BLaER1 (cell line): ENCODE measurements around the gene SBNO2.

Source experiments
- H3K27ac ChIP-seq: shearing (Covaris generic); formaldehyde crosslinking; 2 replicates; pipeline ENCODE4 v1.8.1; 2022
- H3K27me3 ChIP-seq: shearing (Covaris generic); formaldehyde crosslinking; 2 replicates; pipeline ENCODE4 v1.8.1; 2022
- H3K36me3 ChIP-seq: shearing (Covaris generic); formaldehyde crosslinking; 2 replicates; pipeline ENCODE4 v1.8.1; 2022
- H3K4me1 ChIP-seq: shearing (Covaris generic); formaldehyde crosslinking; 2 replicates; pipeline ENCODE4 v1.8.1; 2022
- H3K4me2 ChIP-seq: shearing (Covaris generic); formaldehyde crosslinking; 2 replicates; pipeline ENCODE4 v1.8.1; 2022
- H3K4me3 ChIP-seq: shearing (Covaris generic); formaldehyde crosslinking; 2 replicates; pipeline ENCODE4 v1.8.1; 2022
- H3K9ac ChIP-seq: shearing (Covaris generic); formaldehyde crosslinking; 2 replicates; pipeline ENCODE4 v1.8.1; 2022
- H3K9me3 ChIP-seq: shearing (Covaris generic); formaldehyde crosslinking; 2 replicates; pipeline ENCODE4 v1.8.1; 2022
- H4K20me1 ChIP-seq: shearing (Covaris generic); formaldehyde crosslinking; 2 replicates; pipeline ENCODE4 v1.8.1; 2022
- Cebpa-rat ChIP-seq: shearing (Covaris generic); IDR thresholded peaks from 2 replicates; pipeline ENCODE4 v1.8.1; 2022

SBNO2 gene

GRCh38 chr19:1168572-1169410 lies 5.3 kb downstream of the SBNO2 start:
- Histone ChIP-seq H3K9ac (peak overlapping the region; percentile 58; the same call in 1 of the 2 replicates), H4K20me1 (peaks cover 86% of the 10 kb centered on the region)

GRCh38 chr19:1167687-1168571 lies 6.1 kb downstream of the SBNO2 start:
- Histone ChIP-seq H4K20me1 (peaks cover 93% of the 10 kb centered on the region), H3K9me3 (no peaks in the 10 kb centered on the region), H3K4me3 (peak overlapping the region; percentile 46; the same call in 1 of the 2 replicates), H3K9ac (peak overlapping the region; percentile 58; the same call in 1 of the 2 replicates), H3K27ac (peak overlapping the region; percentile 78), H3K4me2 (peak overlapping the region; percentile 93), H3K4me1 (peaks cover 92% of the 10 kb centered on the region), H3K27me3 (no peaks in the 10 kb centered on the region), H3K36me3 (peaks cover 6% of the 10 kb centered on the region; the same call in 1 of the 2 replicates)
- no peak for TF ChIP-seq Cebpa-rat

More at GRCh38 chr19:1168572-1169410, 5.3 kb downstream of the SBNO2 start:
- Histone ChIP-seq H3K4me3 (peak overlapping the region; percentile 46; the same call in 1 of the 2 replicates), H3K4me2 (peak overlapping the region; percentile 93), H3K9me3 (no peaks in the 10 kb centered on the region), H3K4me1 (peaks cover 85% of the 10 kb centered on the region), H3K27me3 (no peaks in the 10 kb centered on the region), H3K36me3 (peaks cover 6% of the 10 kb centered on the region; the same call in 1 of the 2 replicates), H3K27ac (peak overlapping the region; percentile 78)
- TF ChIP-seq Cebpa-rat = no peak

GRCh38 chr19:1166872-1167573 lies 7.0 kb downstream of the SBNO2 start:
- H4K20me1 ChIP-seq = peaks cover 93% of the 10 kb centered on the region
- peak overlapping the region; percentile 69 for H3K9ac ChIP-seq

GRCh38 chr19:1164684-1165531 lies 9.2 kb downstream of the SBNO2 start:
- Histone ChIP-seq H3K9me3 (no peaks in the 10 kb centered on the region), H3K9ac (no peak overlapping the region), H3K36me3 (peaks cover 5% of the 10 kb centered on the region; the same call in 1 of the 2 replicates), H4K20me1 (peaks cover 84% of the 10 kb centered on the region), H3K4me1 (peaks cover 87% of the 10 kb centered on the region), H3K4me2 (peak overlapping the region; percentile 32; the same call in 1 of the 2 replicates), H3K27ac (no peak overlapping the region), H3K4me3 (no peak overlapping the region), H3K27me3 (no peaks in the 10 kb centered on the region)
- no peak for TF ChIP-seq Cebpa-rat

More at GRCh38 chr19:1166872-1167573, 7.0 kb downstream of the SBNO2 start:
- Histone ChIP-seq H3K4me2 (peak overlapping the region; percentile 93), H3K27ac (peak overlapping the region; percentile 78), H3K4me1 (peaks cover 92% of the 10 kb centered on the region), H3K36me3 (peaks cover 6% of the 10 kb centered on the region; the same call in 1 of the 2 replicates), H3K27me3 (no peaks in the 10 kb centered on the region), H3K4me3 (peak overlapping the region; percentile 46), H3K9me3 (no peaks in the 10 kb centered on the region)
- no peak for TF ChIP-seq Cebpa-rat

GRCh38 chr19:1163934-1164683 lies 10.0 kb downstream of the SBNO2 start:
- Histone ChIP-seq H3K4me2 (no peak overlapping the region), H3K36me3 (peaks cover 5% of the 10 kb centered on the region; the same call in 1 of the 2 replicates), H3K27me3 (no peaks in the 10 kb centered on the region), H4K20me1 (peaks cover 80% of the 10 kb centered on the region), H3K9ac (no peak overlapping the region), H3K9me3 (no peaks in the 10 kb centered on the region), H3K27ac (no peak overlapping the region), H3K4me3 (no peak overlapping the region), H3K4me1 (peaks cover 81% of the 10 kb centered on the region)
- TF ChIP-seq Cebpa-rat = no peak

GRCh38 chr19:1163283-1163933 lies 10.7 kb downstream of the SBNO2 start:
- Histone ChIP-seq H3K36me3 (peaks cover 9% of the 10 kb centered on the region; the same call in 1 of the 2 replicates), H3K4me3 (no peak overlapping the region), H3K4me2 (peak overlapping the region; percentile 21; the same call in 1 of the 2 replicates), H3K4me1 (peaks cover 80% of the 10 kb centered on the region), H4K20me1 (peaks cover 80% of the 10 kb centered on the region), H3K27me3 (no peaks in the 10 kb centered on the region), H3K27ac (no peak overlapping the region), H3K9ac (no peak overlapping the region), H3K9me3 (no peaks in the 10 kb centered on the region)
- TF ChIP-seq Cebpa-rat = no peak

- Histone ChIP-seq H3K9ac (no peak overlapping the region), H3K9me3 (no peaks in the 10 kb centered on the region), H3K4me2 (peak overlapping the region; percentile 21), H3K4me3 (no peak overlapping the region), H3K27me3 (no peaks in the 10 kb centered on the region), H3K36me3 (peaks cover 16% of the 10 kb centered on the region; the same call in 1 of the 2 replicates), H3K27ac (no peak overlapping the region), H4K20me1 (peaks cover 80% of the 10 kb centered on the region), H3K4me1 (peaks cover 80% of the 10 kb centered on the region)
- TF ChIP-seq Cebpa-rat = no peak
Observed at GRCh38 chr19:1162404-1163282, 11.4 kb downstream of the SBNO2 start.
